GM18499 (cell line): ENCODE results near the gene DDAH1.
"Not testable (repeated sequence)": the region's sequence is repeated elsewhere in the genome, so short reads cannot be mapped to it uniquely, and the experiment has no call there.

ENCODE experiments used
- ATAC-seq: cut with Tn5 transposase; IDR thresholded peaks from one replicate; pipeline ENCODE4 v1.9.1; 2021; ENCODE audit warnings: moderate number of reproducible peaks; ENCODE audit not compliant: insufficient read depth, unreplicated experiment

Gene DDAH1

DNA sequence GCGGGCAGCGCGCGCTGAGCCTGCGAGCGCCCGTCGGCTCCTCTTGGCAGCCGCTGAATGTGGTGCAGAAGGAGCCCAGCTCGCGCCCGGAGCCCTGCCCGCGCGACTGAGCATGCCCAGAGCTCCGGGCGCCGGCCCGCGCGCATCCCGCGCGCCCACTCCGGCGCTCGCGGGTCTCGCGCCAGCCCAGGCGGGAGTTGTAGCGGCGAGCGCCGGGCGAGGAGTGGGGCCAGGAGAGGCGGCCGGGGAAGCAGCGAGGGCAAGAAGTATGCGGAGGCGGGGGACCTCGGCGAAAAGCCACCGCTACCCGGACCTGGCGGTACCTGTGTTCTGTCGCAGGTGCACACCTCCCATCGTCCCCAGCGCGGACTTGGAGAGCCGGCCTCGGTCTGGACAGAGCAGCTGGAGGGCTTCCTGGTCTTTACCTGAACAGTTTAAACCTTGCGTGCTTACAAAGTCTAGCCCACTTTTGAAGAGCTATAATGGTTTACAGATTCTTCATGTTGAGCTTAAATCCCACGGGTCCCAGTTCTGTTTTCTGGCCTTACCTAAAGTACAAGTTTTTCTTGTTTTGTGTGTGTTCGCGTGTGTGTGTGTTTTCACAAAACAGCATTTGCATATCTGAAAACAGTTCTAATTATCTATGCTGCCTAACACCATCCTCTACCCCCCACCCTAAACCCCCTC lies at the start of gene DDAH1:
TSS of gene DDAH1 (minus strand) at position 61 of the 687 bp plus-strand sequence. CDS start 114 bp downstream, outside the sequence.
- ATAC-seq = no peak

DNA sequence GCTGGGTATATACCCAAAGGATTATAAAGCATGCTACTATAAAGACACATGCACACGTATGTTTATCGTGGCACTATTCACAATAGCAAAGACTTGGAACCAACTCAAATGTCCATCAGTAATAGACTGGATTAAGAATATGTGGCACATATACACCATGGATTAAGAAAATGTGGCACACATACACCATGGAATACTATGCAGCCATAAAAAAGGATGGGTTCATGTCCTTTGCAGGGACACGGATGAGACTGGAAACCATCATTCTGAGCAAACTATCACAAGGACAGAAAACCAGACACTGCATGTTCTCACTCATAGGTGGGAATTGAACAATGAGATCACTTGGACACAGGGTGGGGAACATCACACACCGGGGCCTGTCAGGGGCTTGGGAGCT lies 49.0 kb upstream of the DDAH1 start:
- ATAC-seq = not testable (repeated sequence)

DNA sequence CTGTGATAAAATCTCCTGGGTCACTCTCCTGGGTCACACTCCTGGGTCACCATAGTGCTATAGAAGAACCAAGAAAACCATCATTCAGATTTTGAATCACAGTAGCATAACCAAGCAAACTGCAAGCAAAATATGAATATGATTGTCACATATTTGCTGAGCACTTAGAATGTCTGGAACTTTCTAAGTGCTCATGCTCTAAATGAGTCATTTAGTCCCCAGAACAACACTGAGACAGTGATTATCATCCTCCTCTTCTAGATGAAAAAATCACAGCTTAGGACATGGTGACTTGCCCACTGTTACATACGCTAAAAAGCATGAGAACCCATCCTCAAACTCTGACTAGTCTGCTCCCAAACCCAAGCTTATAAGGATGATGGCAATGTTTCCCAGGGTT lies 39.5 kb upstream of the DDAH1 start:
- no peak for ATAC-seq

DNA sequence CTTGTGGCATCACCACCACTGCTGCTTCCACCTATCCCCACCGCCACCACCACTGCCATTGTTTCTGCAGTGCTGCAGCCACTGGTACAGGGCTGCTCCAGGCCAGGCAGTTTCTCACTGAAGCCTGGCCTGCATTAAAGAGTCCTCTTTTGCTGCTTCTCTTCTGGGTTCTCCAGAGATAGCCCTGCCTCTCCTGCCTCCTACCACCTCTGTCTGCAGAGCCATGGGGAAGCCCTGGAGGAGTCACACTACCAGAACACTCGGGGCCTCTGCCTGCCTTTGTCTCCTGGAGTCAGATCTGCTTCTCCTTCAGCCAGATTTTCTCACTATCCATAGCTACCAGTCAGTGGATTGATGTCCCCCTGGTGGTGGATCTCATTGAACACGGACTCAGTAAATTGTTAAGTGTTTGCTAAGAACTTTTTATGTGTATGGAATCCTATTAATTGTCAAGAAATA lies 37.7 kb upstream of the DDAH1 start:
- no peak for ATAC-seq

DNA sequence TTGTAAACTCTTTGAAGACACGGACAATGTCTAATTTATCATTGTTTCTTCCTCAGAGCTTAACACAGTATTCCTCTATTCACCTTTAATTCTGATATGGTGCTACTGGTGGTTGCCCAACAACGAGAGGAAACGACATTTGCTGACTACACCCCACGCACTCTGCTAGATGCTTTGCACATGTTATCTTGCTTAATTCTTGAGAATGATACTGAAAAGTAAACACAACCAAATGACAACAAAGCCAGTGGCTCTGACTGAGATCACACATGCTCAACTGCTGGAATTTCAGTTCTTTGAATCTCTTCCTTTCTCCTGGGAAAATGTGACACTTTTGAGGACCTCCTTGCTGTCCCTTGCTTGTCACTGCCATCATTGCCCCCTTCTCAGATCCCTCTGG lies 37.2 kb upstream of the DDAH1 start:
- ATAC-seq = no peak

DNA sequence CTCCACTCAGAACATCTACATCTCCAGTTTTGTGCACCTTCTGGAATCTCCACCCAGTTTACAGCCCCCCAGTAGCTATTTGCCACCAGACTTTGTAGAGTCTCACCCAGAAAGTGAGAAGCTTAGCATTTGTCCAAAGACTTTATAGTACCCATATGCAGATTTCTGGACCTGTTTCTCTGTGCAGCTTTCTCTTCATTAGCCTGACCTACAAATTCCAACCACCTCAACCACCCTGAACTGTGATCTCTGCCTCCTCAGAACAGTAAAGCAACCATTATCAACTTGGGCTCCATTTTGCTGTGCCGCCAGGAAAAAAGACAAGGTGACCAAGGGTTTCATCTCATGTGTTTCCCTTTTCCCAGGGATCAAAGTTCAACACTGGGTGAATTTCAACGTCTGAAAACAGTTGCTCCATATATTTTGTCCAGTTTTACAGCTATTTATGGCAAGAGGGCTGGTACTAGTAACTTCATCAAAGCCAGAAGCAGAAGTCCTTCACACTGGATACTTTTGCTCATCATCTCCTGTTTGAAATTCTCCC lies 36.5 kb upstream of the DDAH1 start:
- no peak for ATAC-seq

DNA sequence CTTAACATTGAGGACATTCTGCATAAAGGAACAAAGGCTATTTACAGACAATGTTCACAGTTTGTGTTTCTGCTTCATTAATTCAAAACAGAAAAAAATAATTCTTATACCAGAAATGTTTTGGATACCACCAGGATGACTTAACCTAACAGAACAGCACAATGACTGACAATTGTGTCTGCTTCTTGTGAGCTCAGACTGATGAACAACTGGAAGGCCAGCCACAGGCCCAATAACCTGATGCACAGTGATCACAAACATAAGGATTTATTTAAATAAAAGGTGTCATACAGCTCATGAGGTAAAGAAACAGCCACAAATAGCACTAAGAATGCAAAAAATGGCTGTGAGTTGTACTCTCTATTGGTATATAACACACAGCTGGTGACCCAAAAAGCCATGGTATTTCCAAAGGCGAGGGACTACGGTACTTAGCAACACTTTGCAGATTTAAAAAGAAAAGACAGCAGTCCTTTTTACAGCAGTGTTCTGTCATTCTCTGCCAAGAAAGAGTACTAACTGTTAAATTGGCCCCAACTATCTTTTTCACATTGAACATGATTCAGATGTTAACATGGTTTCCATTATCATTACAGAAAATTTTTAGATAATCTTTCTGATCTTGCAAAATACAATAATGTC lies 32.1 kb upstream of the DDAH1 start:
- ATAC-seq = no peak

DNA sequence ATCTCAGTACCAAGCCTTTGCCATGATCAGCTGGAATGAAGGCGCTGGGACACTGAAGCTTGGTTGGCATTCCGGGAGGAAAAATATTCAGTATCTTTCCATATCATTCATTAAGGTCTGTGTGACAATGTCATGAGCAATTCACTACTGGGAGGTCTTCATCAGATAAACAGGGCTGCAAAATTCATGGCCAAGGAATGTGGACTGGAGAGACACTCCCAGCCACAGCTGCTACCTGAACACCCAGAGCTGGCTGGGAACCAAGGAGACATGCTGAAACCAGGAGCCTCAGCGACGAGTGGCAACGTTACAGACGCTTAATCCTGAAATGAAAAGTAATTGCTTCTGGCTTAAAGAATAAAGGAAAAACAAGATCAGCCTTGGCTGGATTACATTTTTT lies 30.6 kb upstream of the DDAH1 start:
- ATAC-seq = no peak

DNA sequence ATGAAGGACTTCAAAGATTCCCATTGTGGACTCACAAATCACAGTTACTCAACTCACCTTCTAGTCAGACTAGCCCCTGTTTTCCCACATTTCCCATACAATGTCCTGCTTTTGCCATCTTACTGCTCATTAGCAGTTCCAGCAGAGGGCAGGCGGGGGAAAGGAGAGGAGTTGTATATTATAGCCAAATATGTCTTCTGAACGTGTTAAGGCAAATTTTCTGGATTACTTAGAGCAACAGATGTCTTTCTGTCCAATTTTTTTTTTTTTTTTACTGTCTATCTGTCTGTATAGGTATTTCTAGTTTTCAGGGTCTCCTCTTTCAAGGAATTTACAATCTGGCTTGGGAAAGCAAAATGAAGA lies 29.9 kb upstream of the DDAH1 start:
- no peak for ATAC-seq

DNA sequence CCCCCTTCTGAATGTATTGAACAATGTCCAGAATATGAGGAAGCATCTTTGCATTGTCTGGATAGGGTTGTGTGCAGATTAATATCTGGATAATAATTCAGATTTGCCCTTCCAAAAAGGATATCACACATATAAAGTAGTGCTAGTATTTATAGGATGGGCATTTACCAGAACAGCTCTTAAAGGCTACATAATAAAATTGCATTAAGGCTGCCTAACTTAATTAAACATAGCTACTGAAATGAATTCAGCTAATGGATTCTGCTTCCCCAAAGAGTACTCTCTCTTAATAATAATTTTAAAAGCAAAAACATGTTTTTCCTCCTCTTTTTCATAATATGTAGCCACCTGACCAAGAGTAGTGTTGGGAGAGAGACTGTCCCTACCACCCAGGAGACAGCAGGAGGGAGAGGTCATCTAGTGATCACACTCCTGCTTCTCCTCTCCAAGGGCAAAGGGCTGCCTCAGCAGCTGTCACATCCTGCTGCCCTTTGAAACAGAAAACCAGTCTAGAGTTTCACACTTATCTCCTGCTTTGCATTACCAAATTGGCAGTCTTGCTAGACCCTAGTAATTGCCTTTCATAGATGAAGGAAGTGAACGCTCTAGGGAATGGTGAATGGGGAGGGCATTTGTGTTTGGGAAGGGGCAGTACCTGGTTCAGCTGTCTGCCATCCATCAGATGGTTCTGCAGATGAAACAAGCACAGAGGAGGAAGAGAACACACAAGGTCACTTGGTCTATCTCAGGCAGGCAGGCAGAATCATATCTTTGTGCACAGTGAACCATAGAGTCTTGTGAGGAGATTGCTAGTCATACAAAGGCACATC lies 29.3 kb upstream of the DDAH1 start:
- ATAC-seq = no peak

DNA sequence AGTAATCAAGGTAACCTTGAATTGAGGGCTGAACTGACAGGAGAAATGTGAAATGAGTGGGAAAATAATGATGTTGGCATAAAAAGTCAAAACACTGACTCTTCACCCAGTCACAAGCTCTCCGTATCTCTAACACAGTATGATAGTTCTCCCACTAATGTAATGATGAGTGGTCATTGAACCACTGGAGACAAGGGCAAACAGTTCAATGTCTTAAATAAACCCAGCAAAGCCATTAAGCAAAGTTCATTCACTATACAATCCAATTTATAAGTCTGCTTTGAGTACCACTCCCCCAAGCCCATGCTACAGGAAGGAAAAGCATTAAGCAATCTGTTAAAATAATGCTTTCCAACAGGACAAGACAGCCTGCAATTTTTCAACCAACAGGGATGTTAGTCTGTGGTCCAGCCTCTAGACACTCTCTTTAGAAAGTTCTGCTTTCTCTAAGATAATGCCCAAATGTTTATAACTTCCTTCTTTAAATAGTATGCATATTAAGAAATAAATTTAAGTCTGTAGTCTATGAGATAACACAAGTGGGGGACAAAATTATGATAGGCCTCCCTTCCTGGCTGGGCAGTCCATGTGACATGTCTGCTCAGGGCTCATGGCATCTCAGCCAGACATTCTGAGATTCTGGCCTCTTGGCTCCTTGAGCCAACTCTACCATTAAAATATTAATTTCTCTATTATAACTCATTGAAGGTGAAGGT lies 25.5 kb upstream of the DDAH1 start:
- ATAC-seq = no peak

DNA sequence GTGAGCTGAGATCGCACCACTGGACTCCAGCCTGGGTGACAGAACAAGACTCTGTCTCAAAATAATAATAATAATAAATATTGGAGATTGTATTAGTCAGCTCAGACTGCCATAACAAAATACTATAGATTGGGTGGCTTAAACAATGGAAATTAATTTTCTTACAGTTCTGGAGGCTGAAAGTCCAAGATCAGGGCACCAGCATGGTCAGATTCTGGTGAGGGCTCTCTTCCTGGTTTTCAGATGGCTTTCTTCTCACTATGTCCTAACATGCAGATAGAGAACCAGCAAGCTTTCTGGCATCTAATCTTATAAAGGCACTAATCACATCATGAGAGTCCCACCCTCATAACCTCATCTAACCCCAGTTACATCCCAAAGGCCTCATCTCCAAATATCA lies 23.2 kb upstream of the DDAH1 start:
- no peak for ATAC-seq

DNA sequence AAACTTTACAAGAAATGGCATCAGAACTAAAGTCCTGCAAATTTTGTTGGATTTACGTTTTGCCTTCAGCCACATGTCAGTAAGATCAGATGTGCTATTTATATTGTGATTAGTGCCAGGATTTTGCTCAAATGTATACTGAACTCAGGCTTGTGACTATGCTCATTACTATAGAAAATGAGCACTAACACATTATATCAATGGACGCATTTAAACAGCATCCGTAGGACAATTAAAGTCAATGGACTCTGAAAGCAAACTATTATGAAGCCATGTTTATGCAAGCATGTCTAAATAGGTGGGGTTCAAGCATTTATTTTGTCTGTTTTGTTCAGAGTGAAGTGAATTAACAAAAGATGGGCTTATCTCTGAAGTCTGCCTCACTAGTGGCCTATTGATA lies 20.6 kb upstream of the DDAH1 start:
- no peak for ATAC-seq

DNA sequence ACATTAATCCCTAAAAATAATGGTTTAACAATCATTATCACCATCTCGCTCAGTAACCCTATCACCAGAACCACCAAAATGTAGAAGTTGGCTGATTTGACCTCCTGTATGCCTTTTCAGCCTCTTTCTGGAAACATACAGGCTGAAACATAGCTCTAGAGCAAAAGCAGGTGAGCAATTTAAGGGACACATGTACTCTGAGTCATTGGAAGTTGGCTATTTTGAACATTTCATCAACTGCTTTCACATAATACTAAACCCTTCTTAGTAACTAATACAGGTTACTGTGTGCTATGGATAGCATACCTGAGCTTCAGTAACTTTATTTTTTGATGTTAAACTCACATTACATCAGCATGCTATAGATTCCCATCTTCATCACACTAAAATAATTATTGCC lies 19.8 kb upstream of the DDAH1 start:
- no peak for ATAC-seq

DNA sequence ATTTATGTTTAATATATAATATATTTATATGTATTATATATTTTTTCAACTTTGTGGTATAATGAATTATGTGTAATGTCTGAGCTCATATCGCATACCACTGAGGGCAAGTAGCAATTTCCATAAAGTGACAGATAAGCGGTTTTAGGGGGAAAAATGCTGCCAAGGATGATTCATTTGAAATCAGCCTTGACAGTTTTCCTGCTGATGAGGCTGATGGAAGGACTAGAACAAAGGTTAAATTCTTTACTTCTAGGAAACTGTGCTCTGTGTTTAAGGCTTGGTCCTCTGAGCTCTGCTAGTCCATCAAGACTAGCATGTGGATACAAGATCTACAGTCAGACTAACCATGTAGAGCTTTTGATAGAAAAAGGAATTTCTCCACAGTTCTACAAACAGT lies 19.3 kb upstream of the DDAH1 start:
- ATAC-seq = no peak

DNA sequence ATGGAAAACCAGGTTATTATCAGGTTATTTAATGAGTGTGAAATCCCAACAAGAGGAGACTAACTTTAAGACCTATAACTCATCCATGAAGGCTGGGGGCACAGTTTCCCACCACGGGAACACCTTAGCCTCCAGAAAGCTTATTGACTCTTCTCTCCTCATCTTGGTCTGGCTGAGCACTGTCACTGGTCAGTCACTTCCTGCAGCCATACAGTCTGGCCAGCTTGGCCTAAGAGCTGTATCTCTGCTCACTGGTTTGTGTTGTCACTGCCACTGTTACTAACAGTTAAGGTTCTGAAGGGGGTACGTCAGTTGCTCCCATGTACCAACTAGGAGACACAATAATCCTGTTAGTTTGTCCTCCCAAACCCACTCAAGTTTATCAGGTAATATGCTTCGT lies 16.7 kb upstream of the DDAH1 start:
- no peak for ATAC-seq

DNA sequence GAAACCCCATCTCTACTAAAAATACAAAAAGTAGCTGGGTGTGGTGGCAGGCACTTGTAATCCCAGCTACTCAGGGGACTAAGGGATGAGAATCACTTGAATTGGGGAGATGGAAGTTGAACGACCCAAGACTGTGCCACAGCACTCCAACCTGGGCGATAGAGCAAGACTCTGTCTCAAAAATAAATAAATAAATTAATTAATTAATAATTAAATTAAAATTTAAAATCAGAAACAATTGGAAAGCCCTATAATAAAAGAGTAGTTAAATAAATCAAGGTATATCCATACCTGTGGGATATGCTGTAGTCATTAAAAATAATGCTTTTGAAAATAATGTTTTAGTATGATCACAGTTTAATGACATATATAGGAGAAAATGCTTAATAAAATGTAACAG lies 15.6 kb upstream of the DDAH1 start:
- ATAC-seq = no peak

DNA sequence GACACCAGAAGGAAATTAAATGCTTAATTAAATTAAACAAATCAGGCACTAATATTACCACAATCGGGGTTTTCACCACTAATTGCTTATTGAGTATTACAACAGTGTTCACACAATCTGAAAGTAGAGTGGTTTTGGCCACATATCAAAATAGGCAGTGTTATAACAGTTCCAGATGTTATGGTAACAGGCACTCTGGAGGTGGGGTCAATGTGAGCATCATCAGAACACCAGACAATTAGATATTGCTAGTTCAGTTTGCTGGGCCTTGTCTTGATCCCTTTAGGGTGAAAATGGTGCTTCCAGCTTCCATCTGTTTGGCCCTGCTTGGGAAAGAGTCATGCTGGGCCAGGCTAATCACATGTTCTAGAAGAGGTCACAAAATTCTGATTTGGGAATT lies 14.5 kb upstream of the DDAH1 start:
- ATAC-seq = no peak

DNA sequence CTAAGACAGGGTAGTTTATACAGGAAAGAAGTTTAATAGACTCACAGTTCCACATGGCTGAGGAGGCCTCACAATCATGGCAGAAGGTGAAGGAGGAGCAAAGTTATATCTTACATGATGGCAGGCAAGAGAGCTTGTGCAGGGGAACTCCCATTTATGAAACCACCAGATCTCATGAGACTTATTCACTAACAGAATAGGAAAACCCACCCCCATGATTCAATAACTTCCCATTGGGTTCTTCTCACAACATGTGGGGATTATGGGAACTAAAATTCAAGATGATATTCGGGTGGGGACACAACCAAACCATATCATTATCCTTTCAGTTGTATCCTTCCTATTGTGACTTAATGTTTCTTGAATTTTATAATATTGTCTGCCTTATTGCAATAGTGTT lies 13.4 kb upstream of the DDAH1 start:
- ATAC-seq = no peak

DNA sequence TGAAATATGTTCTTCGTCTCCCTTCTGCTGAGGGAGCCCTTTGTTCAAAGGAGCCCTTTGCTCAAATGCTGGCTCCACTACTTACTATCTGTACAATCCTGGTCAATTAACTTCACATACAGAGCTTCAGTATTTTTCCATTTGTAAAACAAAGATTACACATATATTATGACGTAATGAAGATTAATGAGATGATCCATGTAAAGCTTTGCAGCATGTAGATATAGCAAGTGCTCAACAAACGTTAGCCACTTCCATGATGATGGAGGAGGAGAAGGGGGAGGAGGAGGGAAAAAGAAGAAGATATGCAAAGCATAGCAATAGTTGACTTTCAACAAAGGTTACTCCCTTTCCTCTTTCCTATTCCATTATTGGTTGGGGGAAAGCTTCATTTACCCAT lies 10.1 kb upstream of the DDAH1 start:
- no peak for ATAC-seq

DNA sequence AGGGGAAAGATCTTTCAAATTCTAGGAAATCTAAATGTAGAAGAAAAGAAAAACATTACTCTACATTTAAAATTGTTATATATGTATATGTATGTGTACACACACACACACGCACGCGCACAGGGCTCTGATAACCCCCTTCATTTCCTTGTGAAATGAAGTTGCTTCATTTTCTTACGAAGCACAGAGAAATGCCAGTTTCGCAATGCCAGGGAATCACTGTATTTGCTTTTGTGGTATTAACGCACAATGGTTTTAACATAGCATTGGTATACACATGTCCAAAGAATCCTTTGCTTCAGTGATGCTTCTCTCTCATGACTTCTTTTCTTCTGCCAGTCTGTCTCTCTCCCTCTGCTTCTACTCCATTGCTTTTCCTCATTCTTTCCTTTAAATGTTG lies 8.4 kb upstream of the DDAH1 start:
- no peak for ATAC-seq
